Measurements from ENCODE around the gene ENDOU. TPM values are rescaled to one million over a fixed set of nuclear protein-coding genes. Genes with fewer than 3 reads are reported as not detected.
"Not testable (repeated sequence)": the region's sequence is repeated elsewhere in the genome, so short reads cannot be mapped to it uniquely, and the experiment has no call there.

The ENDOU gene
- total RNA-seq, 2 experiments from 2014 or later = 0.19 TPM; not detected in 1

GRCh38 chr12:47672068-47672467, 53.2 kb downstream of the ENDOU start:
- ChIA-PET CTCF (ENCODE audit: unreplicated experiment) (no interaction called here), POLR2A (interaction anchor here (0.5 kb wide), 1 partner anchor 675 kb away, joined by 3 read pairs; no protein-coding TSS in a partner anchor)
- no peak for TF ChIP-seq EZH2phosphoT487 (IDR thresholded peaks at IDR 0.05; ENCODE audit: borderline replicate concordance, low read depth, low read length)
- TF ChIP-seq, protein P1, sequence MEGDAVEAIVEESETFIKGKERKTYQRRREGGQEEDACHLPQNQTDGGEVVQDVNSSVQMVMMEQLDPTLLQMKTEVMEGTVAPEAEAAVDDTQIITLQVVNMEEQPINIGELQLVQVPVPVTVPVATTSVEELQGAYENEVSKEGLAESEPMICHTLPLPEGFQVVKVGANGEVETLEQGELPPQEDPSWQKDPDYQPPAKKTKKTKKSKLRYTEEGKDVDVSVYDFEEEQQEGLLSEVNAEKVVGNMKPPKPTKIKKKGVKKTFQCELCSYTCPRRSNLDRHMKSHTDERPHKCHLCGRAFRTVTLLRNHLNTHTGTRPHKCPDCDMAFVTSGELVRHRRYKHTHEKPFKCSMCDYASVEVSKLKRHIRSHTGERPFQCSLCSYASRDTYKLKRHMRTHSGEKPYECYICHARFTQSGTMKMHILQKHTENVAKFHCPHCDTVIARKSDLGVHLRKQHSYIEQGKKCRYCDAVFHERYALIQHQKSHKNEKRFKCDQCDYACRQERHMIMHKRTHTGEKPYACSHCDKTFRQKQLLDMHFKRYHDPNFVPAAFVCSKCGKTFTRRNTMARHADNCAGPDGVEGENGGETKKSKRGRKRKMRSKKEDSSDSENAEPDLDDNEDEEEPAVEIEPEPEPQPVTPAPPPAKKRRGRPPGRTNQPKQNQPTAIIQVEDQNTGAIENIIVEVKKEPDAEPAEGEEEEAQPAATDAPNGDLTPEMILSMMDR (conservative IDR thresholded peaks at IDR 0.05; ENCODE audit: low read length) = no peak
- DNase-seq (ENCODE audit: low spot score) = no peak
- H3K27ac ChIP-seq (ENCODE audit: low read depth, low read length, poor library complexity, severe bottlenecking) = no peak overlapping the region
- H3K4me1 ChIP-seq (ENCODE audit: insufficient read depth, low read length, poor library complexity, severe bottlenecking) = no peaks in the 10 kb centered on the region
- no peak overlapping the region for H3K4me3 ChIP-seq (ENCODE audit: low read depth, low read length, poor library complexity, severe bottlenecking)
- peaks cover 73% of the 10 kb centered on the region for H3K36me3 ChIP-seq (ENCODE audit: insufficient read depth, low read length)
- H4K20me1 ChIP-seq (ENCODE audit: insufficient read depth, low read length) = no peaks in the 10 kb centered on the region
- intact Hi-C loops (cut with micrococcal nuclease; ENCODE audit: unreplicated experiment) = no loop called here
- H3K79me2 ChIP-seq (ENCODE audit: insufficient read depth, low read depth, low read length) = no peaks in the 10 kb centered on the region
- H3K9me2 ChIP-seq (ENCODE audit: insufficient read depth, low read length) = no peaks in the 10 kb centered on the region
- BruUV-seq (replicated peaks) = no TSS peak
- no peak overlapping the region for H2AFZ ChIP-seq (ENCODE audit: low read length)
- no peaks in the 10 kb centered on the region for H3K9me3 ChIP-seq (ENCODE audit: low read length)
- no peak overlapping the region for H3K4me2 ChIP-seq (ENCODE audit: low read length)

GRCh38 chr12:47667935-47668334, 57.4 kb downstream of the ENDOU start:
- not testable (repeated sequence) for BruUV-seq (replicated peaks)

More at GRCh38 chr12:47667935-47668334, 57.4 kb downstream of the ENDOU start:
- H2AFZ ChIP-seq (ENCODE audit: low read length); CTCF ChIA-PET (ENCODE audit: unreplicated experiment); H3K4me3 ChIP-seq (ENCODE audit: low read depth, low read length, poor library complexity, severe bottlenecking); intact Hi-C loops (cut with micrococcal nuclease; ENCODE audit: unreplicated experiment); H3K4me1 ChIP-seq (ENCODE audit: insufficient read depth, low read length, poor library complexity, severe bottlenecking); H3K9me3 ChIP-seq (ENCODE audit: low read length); DNase-seq (ENCODE audit: low spot score); H4K20me1 ChIP-seq (ENCODE audit: insufficient read depth, low read length); H3K79me2 ChIP-seq (ENCODE audit: insufficient read depth, low read depth, low read length); H3K27ac ChIP-seq (ENCODE audit: low read depth, low read length, poor library complexity, severe bottlenecking); H3K4me2 ChIP-seq (ENCODE audit: low read length); H3K9me2 ChIP-seq (ENCODE audit: insufficient read depth, low read length): not testable (repeated sequence)
- POLR2A ChIA-PET = interaction anchor here (0.6 to 2.1 kb wide), 2 partner anchors 13 to 15 kb away, joined by 4 to 13 read pairs; no protein-coding TSS in a partner anchor
- peaks cover 87% of the 10 kb centered on the region for H3K36me3 ChIP-seq (ENCODE audit: insufficient read depth, low read length)

Other genes with a start within 250 kb of the ENDOU start
- gene RPAP3, start 19.5 kb downstream of the ENDOU start, total RNA-seq (2014; rRNA removed; shearing (Covaris generic)) = 21.6 and 25.1 TPM in 2 replicates
- gene RPAP3, start 19.5 kb downstream of the ENDOU start, total RNA-seq (2022) = 52.9 and 53.9 TPM in 2 replicates
- 0.69 and 0.80 TPM in 2 replicates for gene RAPGEF3, start 33.4 kb upstream of the ENDOU start, total RNA-seq (2014; rRNA removed; shearing (Covaris generic))
- 2.9 and 4.7 TPM in 2 replicates for gene RAPGEF3, start 33.4 kb upstream of the ENDOU start, total RNA-seq (2022)
- gene SLC48A1, start 47.7 kb upstream of the ENDOU start, total RNA-seq (2014; rRNA removed; shearing (Covaris generic)) = 3.8 and 9.6 TPM in 2 replicates
- 8.6 and 12.0 TPM in 2 replicates for gene SLC48A1, start 47.7 kb upstream of the ENDOU start, total RNA-seq (2022)
- 38.4 and 45.9 TPM in 2 replicates for gene HDAC7, start 94.4 kb upstream of the ENDOU start, total RNA-seq (2014; rRNA removed; shearing (Covaris generic))
- 130 and 131 TPM in 2 replicates for gene HDAC7, start 94.4 kb upstream of the ENDOU start, total RNA-seq (2022)
- gene VDR, start 179.5 kb upstream of the ENDOU start, total RNA-seq (2014; rRNA removed; shearing (Covaris generic)) = 4.8 and 5.4 TPM in 2 replicates
- 1.9 and 2.4 TPM in 2 replicates for gene VDR, start 179.5 kb upstream of the ENDOU start, total RNA-seq (2022)
- gene TMEM106C, start 238.1 kb upstream of the ENDOU start, total RNA-seq (2014; rRNA removed; shearing (Covaris generic)) = 158 and 182 TPM in 2 replicates
- gene TMEM106C, start 238.1 kb upstream of the ENDOU start, total RNA-seq (2022) = 123 and 129 TPM in 2 replicates